Osteoblast (primary cell): ENCODE data around the gene TDRKH. TPM values are rescaled to one million over a fixed set of nuclear protein-coding genes. Genes with fewer than 3 reads are reported as not detected.

Source experiments
- DNase-seq: peaks from one replicate; pipeline ENCODE4 v3.0.0; 2011; ENCODE audit warnings: low spot score, mixed read lengths; ENCODE audit not compliant: insufficient read length; ENCODE audit errors: missing footprints
- H2AFZ ChIP-seq: 2 replicates; pipeline ENCODE4 v1.6.0; 2011; ENCODE audit warnings: mild to moderate bottlenecking, low read length
- H3K27ac ChIP-seq: 2 replicates; pipeline ENCODE4 v1.5.1; 2011; ENCODE audit warnings: mild to moderate bottlenecking, low read depth, low read length, moderate library complexity
- H3K27me3 ChIP-seq: 2 replicates; pipeline ENCODE4 v1.6.0; 2012; ENCODE audit warnings: mild to moderate bottlenecking, control low read depth, inconsistent platforms, low read length, moderate library complexity; ENCODE audit not compliant: insufficient read depth
- H3K36me3 ChIP-seq: 2 replicates; pipeline ENCODE4 v1.5.1; 2011; ENCODE audit warnings: mild to moderate bottlenecking, low read length, control low read depth, moderate library complexity; ENCODE audit not compliant: insufficient read depth
- H3K4me1 ChIP-seq: 2 replicates; pipeline ENCODE4 v1.5.1; 2011; ENCODE audit warnings: mild to moderate bottlenecking, low read length, control low read depth, moderate library complexity; ENCODE audit not compliant: insufficient read depth
- H3K4me2 ChIP-seq: 2 replicates; pipeline ENCODE4 v1.6.0; 2011; ENCODE audit warnings: mild to moderate bottlenecking, low read length; ENCODE audit not compliant: insufficient read depth
- H3K4me3 ChIP-seq: fragments of 200-600 bp; sonication (generic); 3 replicates; pipeline ENCODE4 v1.5.1; 2012; ENCODE audit warnings: mild to moderate bottlenecking, low read length, inconsistent platforms; ENCODE audit not compliant: insufficient read depth
- H3K79me2 ChIP-seq: 2 replicates; pipeline ENCODE4 v1.6.0; 2012; ENCODE audit warnings: mild to moderate bottlenecking, low read length, control low read depth, inconsistent platforms; ENCODE audit not compliant: insufficient read depth
- H3K9me3 ChIP-seq: 2 replicates; pipeline ENCODE4 v1.5.1; 2011; ENCODE audit warnings: low read depth, low read length, control low read depth
- H4K20me1 ChIP-seq: 2 replicates; pipeline ENCODE4 v1.6.0; 2012; ENCODE audit warnings: mild to moderate bottlenecking, low read length, control low read depth; ENCODE audit not compliant: insufficient read depth
- CTCF ChIP-seq: IDR thresholded peaks from 2 replicates; pipeline ENCODE4 v1.5.1; 2011; ENCODE audit warnings: mild to moderate bottlenecking, low read depth, low read length, moderate library complexity; ENCODE audit errors: extremely low read depth
- total RNA-seq: library from RNA; depleted of rRNA; stranded (reverse); fragments of >200 nt; gene quantifications from 2 replicates; pipeline ENCODE4 v1.2.3, GENCODE V29; 2012

The TDRKH gene
- total RNA-seq, 1 donor = 1.1 TPM

- no peaks in the 10 kb centered on the region for H3K36me3 ChIP-seq
- no peaks in the 10 kb centered on the region for H3K9me3 ChIP-seq
- H3K4me1 ChIP-seq = no peaks in the 10 kb centered on the region
- no peak overlapping the region for H3K4me2 ChIP-seq
- H3K4me3 ChIP-seq = no peak overlapping the region
- DNase-seq = no peak
- H3K27me3 ChIP-seq = peaks cover 72% of the 10 kb centered on the region
- TF ChIP-seq CTCF = no peak
- no peaks in the 10 kb centered on the region for H4K20me1 ChIP-seq
- H3K79me2 ChIP-seq = no peaks in the 10 kb centered on the region
- H3K27ac ChIP-seq = no peak overlapping the region
- H2AFZ ChIP-seq = no peak overlapping the region
Measured at GRCh38 chr1:151809290-151809984, 19.1 kb upstream of the TDRKH start.

- H3K27me3 ChIP-seq = peaks cover 76% of the 10 kb centered on the region
Measured at GRCh38 chr1:151807766-151808165, 17.5 kb upstream of the TDRKH start.

GRCh38 chr1:151807131-151807530, 16.8 kb upstream of the TDRKH start:
- Histone ChIP-seq H3K27ac (no peak overlapping the region), H3K36me3 (no peaks in the 10 kb centered on the region), H3K9me3 (no peaks in the 10 kb centered on the region), H2AFZ (no peak overlapping the region), H3K4me2 (no peak overlapping the region), H3K27me3 (peaks cover 78% of the 10 kb centered on the region), H3K4me3 (no peak overlapping the region), H4K20me1 (no peaks in the 10 kb centered on the region), H3K4me1 (no peaks in the 10 kb centered on the region), H3K79me2 (no peaks in the 10 kb centered on the region)
- DNase-seq = no peak
- no peak for TF ChIP-seq CTCF

More at GRCh38 chr1:151807766-151808165, 17.5 kb upstream of the TDRKH start:
- Histone ChIP-seq H4K20me1 (no peaks in the 10 kb centered on the region), H3K36me3 (no peaks in the 10 kb centered on the region), H3K4me3 (no peak overlapping the region), H3K4me1 (no peaks in the 10 kb centered on the region), H3K4me2 (no peak overlapping the region), H3K79me2 (no peaks in the 10 kb centered on the region), H2AFZ (no peak overlapping the region), H3K27ac (no peak overlapping the region), H3K9me3 (no peaks in the 10 kb centered on the region)
- no peak for TF ChIP-seq CTCF
- no peak for DNase-seq

GRCh38 chr1:151806170-151806569, 15.9 kb upstream of the TDRKH start:
- Histone ChIP-seq H3K79me2 (no peaks in the 10 kb centered on the region), H4K20me1 (no peaks in the 10 kb centered on the region), H3K36me3 (no peaks in the 10 kb centered on the region), H3K9me3 (no peaks in the 10 kb centered on the region), H3K4me3 (no peak overlapping the region), H3K27ac (no peak overlapping the region), H3K4me2 (no peak overlapping the region), H3K27me3 (peaks cover 74% of the 10 kb centered on the region), H3K4me1 (no peaks in the 10 kb centered on the region), H2AFZ (no peak overlapping the region)
- no peak for TF ChIP-seq CTCF
- no peak for DNase-seq
